SK-MEL-5 (cell line): ENCODE results near the gene B3GALNT2. TPM values are rescaled to one million over a fixed set of nuclear protein-coding genes. Genes with fewer than 3 reads are reported as not detected.
"Not testable (repeated sequence)": the region's sequence is repeated elsewhere in the genome, so short reads cannot be mapped to it uniquely, and the experiment has no call there.

Source experiments
- DNase-seq: peaks from one replicate; pipeline ENCODE4 v3.0.0-alpha.2; 2016; ENCODE audit warnings: low read depth, low spot score
- in situ Hi-C: cut with HindIII; loops from 2 replicates; pipeline ENCODE4 v1.10.0; 2016; ENCODE audit warnings: low sequenced_read_pairs, high pct_unique_total_duplicates, low pct_unique_long_range_greater_than_20kb
- total RNA-seq: library from RNA; depleted of rRNA; stranded (reverse); fragments of >200 nt; shearing (Covaris generic); gene quantifications from 2 replicates; pipeline ENCODE4 v1.2.3, GENCODE V29; 2014

The B3GALNT2 gene
- total RNA-seq, 1 experiment from 2014 or later: 28.4 TPM

GRCh38 chr1:235511470-235512240 is 7.4 kb upstream of the B3GALNT2 start:
- in situ Hi-C loops: no loop called here
- peak; percentile 41 for DNase-seq

DNA sequence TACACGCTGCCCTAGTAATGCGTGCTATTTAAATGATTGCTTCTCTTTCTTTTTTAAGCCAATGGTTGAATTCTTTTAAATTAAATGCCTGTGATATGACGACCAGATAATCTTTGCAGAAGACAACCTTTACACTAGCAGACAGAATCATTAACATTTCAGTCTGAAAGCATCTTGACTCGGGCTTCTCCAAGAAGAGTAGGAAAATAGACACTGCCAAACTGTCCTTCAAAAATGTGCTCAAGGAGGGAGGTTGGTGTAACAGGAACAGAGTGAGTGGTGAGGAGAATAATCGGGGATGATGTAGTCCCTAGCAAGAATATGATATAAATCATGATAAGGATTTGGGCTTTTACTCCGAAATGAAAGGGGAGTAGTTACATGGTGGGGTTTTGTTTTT is 6.6 kb upstream of the B3GALNT2 start:
- DNase-seq: no peak
- in situ Hi-C loops: no loop called here

DNA sequence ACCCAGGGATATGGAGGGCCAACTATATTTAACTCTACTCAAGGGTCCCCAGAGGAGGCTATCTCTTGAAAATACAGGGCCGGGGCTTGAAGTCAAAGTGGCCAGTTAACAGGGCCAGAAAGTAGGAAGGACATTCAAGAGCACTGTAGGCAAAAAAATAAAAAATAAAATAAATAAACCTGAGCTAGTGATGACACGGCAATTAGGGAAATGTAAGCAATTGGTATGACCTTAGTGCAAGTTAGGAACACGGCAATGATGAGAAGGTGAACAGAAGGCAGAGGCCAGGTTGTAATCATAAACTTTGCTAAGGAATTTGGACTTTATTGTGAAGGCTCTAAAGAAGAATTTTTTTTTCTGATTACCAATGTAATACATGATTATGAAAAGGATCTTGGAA is 3.4 kb upstream of the B3GALNT2 start:
- in situ Hi-C loops: no loop called here
- DNase-seq: no peak

GRCh38 chr1:235504494-235505222 is 406 bp upstream of the B3GALNT2 start:
- in situ Hi-C loops: no loop called here
- peak; percentile 98 for DNase-seq

DNA sequence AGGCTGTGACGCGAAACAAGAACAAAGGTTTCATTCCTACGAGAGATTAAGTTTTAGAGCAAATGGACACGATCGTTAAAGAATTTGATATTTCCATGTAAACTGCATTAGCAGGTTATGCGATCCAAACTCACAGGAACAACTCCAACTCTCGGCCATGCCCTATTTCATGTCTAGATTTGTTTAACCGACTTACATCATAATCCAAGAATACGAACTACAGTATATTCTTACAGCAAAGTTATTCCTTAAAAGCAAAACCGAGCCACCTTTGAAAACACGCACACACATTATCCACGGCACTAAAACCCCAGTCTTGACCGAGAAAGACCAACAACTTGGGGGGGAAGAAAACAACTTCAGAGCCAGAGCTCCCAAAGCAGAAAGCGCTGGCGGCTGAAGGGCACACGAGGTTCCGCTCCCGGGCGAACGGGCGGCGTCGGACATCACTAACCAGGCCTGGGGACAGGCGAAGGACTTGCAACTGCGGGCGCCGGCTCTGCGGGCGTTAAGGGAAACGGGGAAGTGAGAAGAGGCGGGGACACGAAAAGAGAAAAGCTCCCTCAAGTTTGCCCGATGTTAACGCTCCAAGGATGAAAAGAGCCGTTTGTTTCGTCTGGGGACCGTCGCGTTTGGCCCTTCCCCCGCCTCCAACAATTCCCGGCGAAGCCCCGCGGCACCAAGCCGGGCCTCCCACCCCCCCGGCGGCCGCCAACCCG is 690 bp downstream of the B3GALNT2 start:
- peak; percentile 54 for DNase-seq
- in situ Hi-C loops: no loop called here

GRCh38 chr1:235502601-235503402 is 1.4 kb downstream of the B3GALNT2 start:
- DNase-seq: no peak
- in situ Hi-C loops: no loop called here

- in situ Hi-C loops: no loop called here
- no peak for DNase-seq
Measured at GRCh38 chr1:235500971-235501540, 3.2 kb downstream of the B3GALNT2 start.

DNA sequence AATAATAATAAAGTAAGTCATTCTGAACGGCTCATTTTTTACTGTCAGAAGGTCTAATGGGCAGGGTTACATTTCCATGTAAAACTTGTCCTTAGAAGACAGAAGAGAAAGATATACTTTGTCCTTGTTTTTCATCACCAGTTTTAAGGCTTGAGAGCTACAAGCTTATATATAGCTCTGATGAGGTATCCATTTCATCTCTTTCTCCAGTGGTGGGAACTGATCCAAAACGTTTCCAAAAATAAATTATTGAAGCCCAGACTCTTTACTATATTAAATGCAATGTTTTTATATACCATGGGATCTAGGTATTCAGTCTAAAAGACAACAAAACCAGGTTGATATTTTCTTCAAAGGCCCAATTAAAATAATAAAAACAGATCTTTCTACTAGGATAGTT is 8.7 kb downstream of the B3GALNT2 start:
- DNase-seq: no peak
- in situ Hi-C loops: no loop called here

- DNase-seq: no peak
- in situ Hi-C loops: no loop called here
Measured at GRCh38 chr1:235495030-235495429, 9.2 kb downstream of the B3GALNT2 start.

GRCh38 chr1:235494531-235494930 is 9.7 kb downstream of the B3GALNT2 start:
- in situ Hi-C loops: no loop called here

GRCh38 chr1:235491644-235492043 is 12.6 kb downstream of the B3GALNT2 start:
- in situ Hi-C loops: no loop called here
- DNase-seq: no peak

More at GRCh38 chr1:235494531-235494930, 9.7 kb downstream of the B3GALNT2 start:
- no peak for DNase-seq

DNA sequence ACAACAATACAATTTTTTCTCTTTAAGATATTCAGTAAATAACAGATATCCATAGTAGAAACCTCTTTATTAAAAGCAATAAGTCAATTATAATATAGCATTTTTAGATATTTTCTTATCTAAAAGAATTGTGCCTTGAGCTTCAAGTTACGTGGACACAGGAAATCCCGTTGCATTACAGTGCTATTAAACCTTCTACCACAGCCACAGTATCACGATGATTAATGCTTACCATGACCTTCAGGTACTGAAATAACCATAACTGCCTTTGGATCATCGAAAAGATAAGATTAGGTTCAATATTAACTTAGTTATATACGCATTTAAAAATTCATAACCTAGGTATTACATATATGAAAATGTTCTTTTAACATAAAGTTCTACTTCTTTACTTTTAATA is 17.9 kb downstream of the B3GALNT2 start:
- no peak for DNase-seq
- in situ Hi-C loops: no loop called here

DNA sequence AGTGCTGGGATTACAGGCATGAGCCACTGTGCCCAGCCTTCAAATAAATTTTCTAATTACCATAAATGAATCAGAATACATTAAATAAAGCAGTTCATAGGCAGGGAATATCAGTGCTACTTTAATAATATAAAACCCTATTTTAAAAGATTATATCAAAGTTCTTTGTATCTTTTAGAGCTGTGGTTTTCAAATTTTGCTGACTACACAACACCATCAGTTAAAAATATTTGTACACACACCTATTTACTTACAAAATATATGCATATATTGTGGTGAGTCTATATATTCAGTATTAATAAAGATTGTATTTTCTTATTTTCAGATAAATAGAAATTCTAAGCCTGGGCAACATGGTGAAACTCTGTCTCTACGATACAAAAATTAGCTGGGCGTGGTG is 18.7 kb downstream of the B3GALNT2 start:
- no peak for DNase-seq
- in situ Hi-C loops: no loop called here

- DNase-seq: no peak
- in situ Hi-C loops: no loop called here
Measured at GRCh38 chr1:235483090-235483489, 21.2 kb downstream of the B3GALNT2 start.

DNA sequence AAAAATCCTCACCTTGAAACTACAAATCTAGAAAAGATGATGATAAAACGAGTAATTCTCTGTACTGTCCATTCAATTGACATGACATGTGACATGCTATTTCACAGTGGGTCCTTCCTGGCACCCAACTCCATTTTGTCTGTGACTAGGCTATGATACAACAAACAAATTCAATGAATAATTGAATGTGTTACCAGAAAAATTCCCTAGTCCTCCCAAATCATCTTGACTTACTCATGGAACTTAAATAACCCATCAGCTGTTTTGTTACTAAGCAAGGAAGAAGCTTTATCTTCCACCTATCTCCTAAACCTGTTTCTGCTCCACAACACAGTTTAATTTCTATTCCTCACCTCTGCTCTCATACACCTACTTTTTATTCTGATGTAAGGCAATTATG is 30.4 kb downstream of the B3GALNT2 start:
- no peak for DNase-seq
- in situ Hi-C loops: no loop called here

GRCh38 chr1:235470741-235471439 is 33.4 kb downstream of the B3GALNT2 start:
- in situ Hi-C loops: no loop called here
- DNase-seq: no peak

GRCh38 chr1:235469897-235470296 is 34.4 kb downstream of the B3GALNT2 start:
- DNase-seq, in situ Hi-C loops: not testable (repeated sequence)
